ACHN (cell line): ENCODE data around the gene PRKAR1A.
"Not testable (repeated sequence)": the region's sequence is repeated elsewhere in the genome, so short reads cannot be mapped to it uniquely, and the experiment has no call there.

Experiments used
- DNase-seq: peaks from one replicate; pipeline ENCODE4 v3.0.0-alpha.2; 2015
- in situ Hi-C: cut with HindIII; loops from 2 replicates; pipeline ENCODE4 v1.10.0; 2017; ENCODE audit warnings: low sequenced_read_pairs, low pct_ligation_motif_present, low pct_unique_long_range_greater_than_20kb

PRKAR1A gene

DNA sequence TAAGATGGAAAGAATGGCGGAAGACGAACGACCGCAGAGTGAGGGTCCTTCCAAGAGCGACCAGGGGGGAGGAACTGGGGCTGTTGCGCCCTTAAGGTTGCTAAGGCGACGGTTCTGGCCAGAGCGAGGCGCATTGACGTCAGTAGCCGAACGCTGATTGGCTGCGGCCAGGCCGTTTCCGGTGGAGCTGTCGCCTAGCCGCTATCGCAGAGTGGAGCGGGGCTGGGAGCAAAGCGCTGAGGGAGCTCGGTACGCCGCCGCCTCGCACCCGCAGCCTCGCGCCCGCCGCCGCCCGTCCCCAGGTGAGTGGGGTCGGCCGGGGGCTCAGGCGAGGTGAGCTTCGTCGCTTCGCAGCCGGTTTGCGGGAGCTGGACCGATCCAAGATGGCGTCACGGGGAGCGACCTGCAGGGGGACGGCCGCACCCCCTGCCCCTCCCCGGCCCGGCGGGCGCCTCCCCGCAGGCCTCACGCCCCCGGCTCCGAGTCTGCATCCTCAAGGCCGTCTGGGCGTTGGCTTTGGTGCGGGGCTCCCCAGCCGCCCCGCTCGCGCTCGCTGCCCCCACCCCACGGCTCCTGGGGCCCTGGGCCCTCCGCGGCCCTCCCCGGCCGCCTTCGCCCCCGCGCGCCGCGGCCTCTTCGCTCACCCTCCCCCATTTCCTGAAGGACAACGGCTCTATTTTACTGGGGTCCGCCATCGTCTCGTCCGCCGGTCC lies at the start of gene PRKAR1A:
TSS of gene PRKAR1A (plus strand) at position 184 of the 713 bp plus-strand sequence. CDS start 2,970 bp downstream, outside the sequence.
- in situ Hi-C loops: no loop called here

DNA sequence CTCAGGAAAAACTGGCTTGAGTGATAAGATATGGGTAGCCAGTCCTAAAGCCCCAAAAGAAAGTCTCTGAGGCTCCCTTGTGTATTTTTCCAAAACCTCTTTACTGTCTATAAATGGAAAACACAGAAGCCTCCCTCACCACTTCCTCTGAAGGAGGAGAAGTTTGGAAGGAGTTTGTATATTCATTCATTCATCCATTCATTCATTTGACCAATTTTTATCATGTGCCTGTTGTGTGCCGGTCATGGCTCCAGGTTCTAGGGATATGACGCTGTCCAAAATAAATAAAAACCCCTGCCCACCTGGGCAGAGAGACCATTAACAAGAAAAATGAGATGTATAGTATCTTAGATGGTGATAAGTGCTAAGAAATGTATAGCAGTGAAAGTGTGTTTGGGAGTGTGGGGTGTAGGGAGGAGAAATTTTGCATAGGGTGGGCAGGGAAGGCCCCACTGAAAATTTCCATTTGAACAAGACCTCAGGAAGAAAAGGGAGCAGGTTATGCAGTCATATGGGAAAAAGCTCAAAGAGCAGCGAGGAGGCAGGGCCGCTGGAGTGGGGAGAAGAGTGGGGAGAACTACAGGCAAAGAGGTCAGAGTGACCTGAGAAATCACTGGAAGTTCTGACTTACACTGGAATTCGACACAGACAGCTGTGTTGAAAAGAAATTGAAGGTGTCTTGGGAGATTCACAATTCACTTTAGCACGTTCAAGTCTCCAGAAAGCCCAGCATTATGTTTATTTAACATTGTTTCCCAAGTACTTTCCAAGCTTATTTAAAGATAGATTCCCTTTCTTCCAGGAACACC lies 48.8 kb upstream of the PRKAR1A start:
- in situ Hi-C loops: no loop called here
- DNase-seq: no peak

More for the DNA sequence above, at the start of gene PRKAR1A:
- peak; percentile 93 for DNase-seq

DNA sequence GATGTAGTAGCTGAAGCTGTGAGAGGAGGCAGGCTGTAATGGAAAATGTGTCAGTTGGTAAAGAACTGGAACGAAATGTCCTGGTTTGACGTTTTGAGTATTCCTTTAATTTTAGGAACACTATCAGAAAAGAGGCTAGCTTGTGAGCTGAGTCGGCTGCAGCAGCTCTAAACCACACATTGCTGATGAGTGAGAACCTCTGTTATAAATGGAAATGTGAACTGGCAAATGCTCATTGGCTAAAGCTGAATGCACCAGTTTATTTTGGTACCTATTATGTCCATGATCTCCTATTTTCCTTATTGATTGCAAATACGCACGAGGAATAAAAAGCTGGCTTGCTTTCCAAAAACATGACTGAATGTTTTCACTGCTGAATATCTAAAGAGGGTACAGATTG lies 43.9 kb upstream of the PRKAR1A start:
- no peak for DNase-seq
- in situ Hi-C loops: no loop called here

DNA sequence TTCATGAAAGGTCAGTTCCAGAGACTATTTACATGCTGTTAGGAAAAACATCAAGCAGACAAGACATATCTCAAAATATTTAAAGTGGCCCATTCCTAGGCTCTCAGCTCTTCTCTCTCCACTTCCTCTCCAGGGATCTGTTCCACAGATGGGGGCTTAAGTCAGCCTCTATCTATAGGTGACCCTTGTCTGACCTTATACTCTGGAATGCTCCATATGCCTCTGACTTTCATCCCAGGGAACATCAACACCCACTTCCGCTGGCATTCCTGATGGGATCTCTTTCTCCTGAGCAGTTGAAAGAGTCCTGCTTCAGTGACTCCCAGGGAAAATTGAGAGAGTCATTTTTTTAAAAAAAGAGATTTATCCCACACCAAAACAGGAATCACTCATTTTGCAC lies 43.4 kb upstream of the PRKAR1A start:
- in situ Hi-C loops: no loop called here
- DNase-seq: no peak

DNA sequence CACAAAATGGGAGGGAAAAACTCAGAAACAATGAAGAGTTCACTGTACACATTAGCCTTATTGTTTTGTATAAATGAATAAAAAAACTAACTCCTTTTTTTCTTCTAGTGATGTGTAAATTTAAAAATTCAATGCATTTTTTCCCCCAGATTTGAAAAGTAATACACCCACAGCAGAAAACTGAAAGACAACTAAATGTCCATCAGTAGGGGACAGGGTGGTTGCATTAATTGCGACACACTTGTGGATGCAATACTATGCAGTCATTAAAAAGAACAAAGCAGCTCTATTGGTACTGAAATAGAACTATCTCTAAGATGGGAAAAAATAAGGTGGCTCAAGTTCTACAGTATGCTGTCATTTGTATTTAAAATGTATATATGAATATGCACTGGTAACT lies 41.3 kb upstream of the PRKAR1A start:
- no peak for DNase-seq
- in situ Hi-C loops: no loop called here

DNA sequence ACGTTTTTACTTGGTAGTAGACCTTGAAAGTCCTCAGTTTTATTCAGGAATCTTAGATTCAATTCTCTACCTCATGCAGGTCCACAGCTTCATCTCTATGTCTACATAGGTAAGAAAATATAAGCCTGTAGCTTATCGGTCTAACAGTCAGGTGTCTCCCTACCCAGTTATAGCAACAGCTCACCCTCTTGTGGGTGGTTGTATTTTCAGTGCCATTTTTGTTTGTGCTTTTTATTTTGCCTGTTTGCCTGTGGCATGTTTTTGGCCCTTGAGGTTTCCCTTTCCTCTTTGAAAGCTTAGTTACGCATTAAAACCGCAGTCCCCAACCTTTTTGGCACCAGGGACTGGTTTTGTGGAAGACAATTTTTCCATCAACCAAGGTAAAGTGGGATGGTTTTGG lies 31.3 kb upstream of the PRKAR1A start:
- in situ Hi-C loops: no loop called here
- no peak for DNase-seq

DNA sequence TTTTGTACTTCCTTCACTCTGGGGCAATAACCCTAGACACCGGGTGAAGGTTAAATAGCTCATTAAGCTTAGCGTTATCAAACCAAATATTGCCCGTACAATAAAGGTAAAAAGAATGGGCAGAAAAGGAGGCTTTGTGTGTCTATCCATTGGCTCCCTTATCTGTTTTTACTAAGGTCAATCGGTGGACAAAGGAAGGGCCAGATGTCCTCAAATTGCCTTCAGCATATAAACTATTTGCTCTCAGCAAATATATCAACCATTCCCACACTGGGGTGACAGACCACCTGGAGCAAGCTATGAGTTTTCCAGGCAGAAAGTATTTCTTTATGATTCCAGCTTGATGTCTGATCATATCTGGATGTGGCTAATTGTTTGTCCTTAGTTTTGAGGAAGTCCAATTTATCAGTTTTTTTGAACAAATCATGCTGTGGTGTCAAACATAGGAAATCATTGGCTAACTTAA lies 29.6 kb upstream of the PRKAR1A start:
- DNase-seq: no peak
- in situ Hi-C loops: no loop called here

DNA sequence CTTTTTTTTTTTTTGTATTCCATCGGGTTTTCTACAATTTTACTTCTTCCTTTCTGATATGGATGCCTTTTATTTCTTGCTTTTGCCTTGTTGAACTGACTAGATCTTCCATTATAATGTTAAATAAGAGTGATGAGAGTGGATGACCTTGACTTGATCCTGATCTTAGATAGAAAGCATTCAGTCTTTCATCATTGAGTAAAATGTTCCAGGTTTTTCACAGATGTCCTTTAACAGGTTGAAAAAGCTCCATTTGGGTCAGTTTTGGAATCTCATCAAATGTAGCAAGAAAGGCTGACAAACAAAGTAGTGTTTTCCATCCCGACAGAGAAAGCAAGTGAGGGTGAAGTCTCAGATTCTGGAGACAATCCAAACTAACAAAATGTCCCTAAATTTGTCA lies 27.8 kb upstream of the PRKAR1A start:
- in situ Hi-C loops: no loop called here
- no peak for DNase-seq

DNA sequence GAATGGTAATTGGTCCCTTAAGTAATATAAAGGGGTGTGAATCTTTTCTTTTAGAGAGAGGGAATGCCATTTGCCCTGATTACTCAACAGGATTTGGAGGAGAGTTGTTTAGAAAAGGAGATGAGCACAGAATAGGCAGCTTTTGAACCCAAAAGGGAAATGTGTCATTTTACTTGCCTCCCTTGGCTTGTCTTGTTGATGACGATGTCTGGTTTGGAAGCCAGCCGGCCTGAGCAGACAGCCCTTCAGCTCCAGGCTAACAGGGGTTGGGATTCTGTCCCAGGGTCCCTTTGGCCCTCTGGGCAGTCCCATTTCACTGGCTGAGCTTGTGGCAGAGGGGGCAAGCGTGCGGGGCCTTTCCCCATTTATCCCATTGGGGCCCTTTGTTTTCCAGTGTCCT lies 22.3 kb upstream of the PRKAR1A start:
- no peak for DNase-seq
- in situ Hi-C loops: no loop called here

DNA sequence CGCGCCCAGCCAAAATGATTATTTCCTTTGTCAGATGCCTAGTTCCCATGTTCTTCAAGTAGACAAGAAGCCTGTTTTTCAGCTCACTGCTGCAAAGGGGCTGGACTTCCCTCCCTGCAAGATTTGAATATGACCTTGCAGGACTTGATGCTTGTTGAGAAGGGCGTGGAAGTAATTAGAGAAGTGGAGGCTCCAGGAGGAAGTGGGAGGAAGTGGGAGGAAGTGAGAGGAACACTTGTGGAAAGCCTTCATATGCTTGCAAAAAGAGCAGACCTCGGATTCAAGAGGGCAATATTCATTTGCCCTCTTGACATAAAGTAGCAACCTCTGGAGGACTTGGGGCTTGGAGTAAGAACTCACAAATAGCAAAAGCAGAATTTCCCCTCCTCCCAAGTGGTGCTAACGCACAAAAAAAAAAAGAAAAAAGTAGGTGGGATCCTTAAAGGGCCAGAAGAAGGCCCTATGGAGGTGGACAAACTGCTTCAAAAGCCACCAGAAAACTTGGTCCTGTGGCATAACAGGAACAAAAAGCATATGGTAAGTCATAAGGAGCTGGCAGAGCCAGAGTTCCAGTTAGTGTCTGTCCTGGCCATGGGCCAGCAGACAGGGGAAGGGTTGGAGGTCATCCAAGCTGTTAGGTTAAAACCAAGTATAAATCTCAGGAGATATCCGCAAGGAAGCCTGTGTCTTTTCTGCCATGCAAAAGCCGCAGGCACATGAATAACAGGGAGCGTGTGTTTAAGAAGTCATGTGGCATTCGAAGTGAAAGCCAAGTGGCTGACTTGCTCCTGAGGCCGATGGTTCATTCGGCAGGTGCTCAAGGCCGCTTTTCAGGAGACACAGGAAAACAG lies 20.6 kb upstream of the PRKAR1A start:
- no peak for DNase-seq
- in situ Hi-C loops: no loop called here

DNA sequence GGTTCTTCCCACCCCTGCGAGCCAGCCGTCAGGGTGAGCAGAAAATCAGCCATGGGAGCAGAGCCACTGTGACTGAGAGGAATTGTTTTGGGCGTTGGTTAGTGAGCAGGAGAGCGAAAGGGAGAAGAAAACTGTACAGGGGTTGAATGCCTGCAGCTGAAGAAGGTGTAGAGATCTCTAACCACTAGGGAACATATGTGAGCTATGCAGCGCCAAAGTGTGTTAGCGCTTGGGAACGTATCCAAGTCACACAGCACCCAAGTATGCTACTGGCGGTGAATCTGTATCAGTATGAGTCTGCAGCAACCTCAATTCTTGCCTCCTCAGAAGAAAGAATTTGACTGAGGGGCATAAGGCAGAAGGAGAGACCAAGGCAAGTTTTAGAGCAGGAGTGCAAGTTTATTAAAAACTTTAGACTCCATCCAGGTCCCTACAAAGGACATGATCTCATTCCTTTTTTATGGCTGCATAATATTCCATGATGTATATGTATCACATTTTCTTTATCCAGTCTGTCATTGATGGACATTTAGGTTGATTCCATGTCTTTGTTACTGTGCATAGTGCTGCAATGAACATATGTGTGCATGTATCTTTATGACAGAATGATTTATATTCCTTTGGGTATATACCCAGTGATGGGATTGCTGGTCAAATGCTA lies 19.7 kb upstream of the PRKAR1A start:
- in situ Hi-C loops: not testable (repeated sequence)

DNA sequence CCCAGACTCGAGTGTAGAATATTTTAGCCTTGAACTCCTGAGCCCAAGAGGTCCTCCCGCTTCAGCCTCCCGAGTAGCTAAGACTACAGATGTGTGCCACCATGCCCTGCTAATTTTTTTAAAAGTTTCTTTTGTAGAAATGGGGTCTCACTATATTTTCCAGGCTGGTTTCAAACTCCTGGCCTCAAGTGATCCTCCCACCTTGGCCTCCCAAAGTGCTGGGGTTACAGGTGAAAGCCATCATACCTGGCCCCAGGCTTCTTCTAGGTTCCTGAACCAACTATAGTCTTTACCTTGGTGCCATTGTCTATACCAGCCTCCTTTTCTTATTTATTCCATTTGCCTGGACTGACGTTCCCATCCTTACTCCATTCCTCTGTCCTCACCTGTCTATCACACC lies 17.1 kb upstream of the PRKAR1A start:
- in situ Hi-C loops: no loop called here
- DNase-seq: no peak

More for the DNA sequence above, 19.7 kb upstream of the PRKAR1A start:
- DNase-seq: not testable (repeated sequence)

DNA sequence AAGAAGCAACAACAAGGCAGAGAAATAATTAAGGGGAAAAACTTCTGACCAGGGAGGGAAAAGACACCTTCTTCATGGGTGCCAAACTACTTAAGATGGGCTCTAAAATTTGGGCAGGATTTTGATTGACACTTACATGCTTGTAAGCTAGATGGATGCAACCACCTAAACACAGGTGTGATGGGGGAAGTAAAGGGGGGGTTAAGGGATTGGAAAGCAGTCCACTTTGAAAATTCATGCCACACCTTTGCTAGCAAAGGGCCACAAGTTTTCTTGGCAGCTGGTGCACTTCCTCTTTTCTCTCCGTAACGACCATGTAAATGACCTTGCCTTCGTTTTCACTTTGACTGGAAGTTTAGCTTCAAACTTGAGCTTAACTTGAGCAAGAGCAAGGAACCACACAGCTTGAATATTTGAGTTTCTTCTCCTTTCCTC lies 14.3 kb upstream of the PRKAR1A start:
- DNase-seq: no peak
- in situ Hi-C loops: no loop called here

DNA sequence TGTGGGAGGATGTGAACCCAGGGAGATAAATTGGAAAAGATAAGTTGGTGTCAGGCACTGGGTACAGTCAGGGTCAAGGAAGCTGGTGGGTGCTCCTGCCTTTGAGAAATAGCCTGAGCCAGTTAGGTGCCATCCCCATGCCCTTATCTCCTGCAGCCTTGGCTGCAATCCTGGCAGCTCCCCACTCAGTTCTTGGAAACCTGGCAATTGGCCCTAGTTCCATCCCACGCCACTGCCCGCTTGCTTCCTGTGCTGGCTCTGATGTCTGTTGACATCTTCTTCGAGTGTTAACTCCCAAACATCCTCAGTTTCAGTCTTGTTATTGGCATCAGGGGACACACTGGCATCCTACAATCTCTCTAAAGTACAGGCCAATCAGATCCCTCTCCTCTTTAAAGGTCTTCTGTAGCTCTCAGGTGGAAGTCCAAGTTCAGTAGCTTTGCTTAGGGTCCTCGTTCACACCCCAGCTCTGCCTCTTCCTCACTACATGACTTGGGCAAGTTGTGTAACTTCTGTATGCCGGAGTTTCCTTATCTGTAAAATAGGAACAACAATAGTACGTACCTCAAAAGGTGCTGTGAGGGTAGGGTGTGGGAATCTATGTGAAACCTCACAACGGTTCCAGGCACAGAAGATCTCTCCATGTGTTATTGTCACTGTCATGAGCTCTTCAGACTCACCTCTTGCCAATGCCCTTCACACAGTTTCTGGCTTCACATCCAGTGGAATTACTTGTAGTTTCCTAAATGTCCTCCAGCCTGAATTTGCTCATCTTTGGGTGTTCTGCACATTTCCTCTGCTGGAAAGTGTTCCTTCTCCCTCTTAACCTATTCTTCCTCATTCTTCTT lies 13.5 kb upstream of the PRKAR1A start:
- no peak for DNase-seq
- in situ Hi-C loops: no loop called here

DNA sequence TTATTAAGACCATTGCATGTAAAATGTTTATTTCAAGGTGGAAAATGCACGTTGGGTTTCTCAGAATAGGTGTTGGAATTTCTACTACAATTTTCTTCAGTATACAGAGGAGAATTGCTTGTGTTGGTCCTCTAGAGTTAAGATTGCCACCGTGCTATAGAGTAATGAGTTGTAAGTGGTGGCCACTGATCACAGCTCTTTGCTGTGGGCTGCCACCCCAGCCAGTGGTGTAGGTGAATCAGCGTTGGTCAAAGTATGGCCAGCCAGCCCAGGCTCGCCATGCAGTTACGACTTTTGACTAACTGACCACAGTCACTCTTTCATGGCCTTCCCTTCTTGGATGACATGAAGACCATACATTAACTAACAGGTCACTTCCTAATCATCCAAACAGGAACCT lies 12.6 kb upstream of the PRKAR1A start:
- DNase-seq: no peak
- in situ Hi-C loops: no loop called here

DNA sequence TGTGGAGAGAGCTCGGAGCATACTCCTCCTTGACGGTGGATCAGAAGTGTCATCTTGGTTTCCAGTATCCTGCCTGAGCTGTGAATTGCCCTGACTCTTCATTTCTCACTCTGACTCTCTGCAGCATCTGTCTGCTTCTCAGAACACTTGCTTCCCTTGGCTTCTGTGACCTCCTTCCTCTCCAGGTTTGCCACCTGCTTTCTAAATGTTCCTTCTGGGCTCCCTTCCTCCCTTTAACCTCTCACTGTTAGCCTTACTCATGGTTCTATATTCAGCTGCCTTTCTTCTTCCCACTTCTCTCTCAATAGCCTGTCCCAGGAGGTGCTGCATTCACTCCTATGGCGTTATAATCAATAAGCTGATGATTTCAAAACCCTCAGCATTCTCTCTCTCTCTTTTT lies 11.2 kb upstream of the PRKAR1A start:
- in situ Hi-C loops: no loop called here
- DNase-seq: no peak

DNA sequence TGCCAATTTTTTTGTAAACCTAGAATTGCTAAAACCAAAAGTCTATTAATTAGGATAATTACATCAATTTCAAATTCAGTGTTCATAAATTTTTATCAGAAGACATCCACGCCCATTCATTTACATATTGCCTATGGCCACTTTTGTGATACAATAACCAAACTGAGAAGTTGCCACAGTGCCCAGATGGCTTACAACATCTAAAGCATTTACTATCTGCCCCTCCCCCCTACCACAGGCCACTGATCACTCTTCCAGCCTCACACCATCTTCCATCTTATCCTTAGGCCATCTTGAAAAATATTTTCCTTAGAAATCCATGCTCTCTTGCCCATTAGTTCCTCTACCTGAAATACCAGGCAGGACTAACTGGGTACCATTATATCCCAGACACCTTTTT lies 6.3 kb upstream of the PRKAR1A start:
- no peak for DNase-seq
- in situ Hi-C loops: no loop called here

DNA sequence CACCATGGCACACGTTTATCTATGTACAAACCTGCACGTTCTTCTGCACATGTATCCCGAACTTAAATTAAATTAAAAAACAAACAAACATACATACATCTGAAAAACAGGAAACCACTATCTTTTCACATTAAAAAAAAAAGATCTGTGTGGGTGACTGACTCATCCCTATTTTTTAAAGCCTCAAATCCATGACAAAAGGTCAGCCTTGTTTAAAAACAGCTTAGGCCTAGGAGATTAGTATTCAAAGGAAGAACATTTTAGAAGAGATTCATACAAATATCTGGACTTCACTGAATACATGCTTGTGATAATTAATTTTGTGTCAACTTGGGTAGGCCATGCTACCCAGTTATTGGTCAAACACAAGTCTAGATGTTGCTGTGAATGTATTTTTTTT lies 4.7 kb upstream of the PRKAR1A start:
- no peak for DNase-seq
- in situ Hi-C loops: no loop called here
